GM18499 (cell line): ENCODE data around the gene SPEF2.

Source experiments
- ATAC-seq: cut with Tn5 transposase; IDR thresholded peaks from one replicate; pipeline ENCODE4 v1.9.1; 2021; ENCODE audit warnings: moderate number of reproducible peaks; ENCODE audit not compliant: insufficient read depth, unreplicated experiment

SPEF2 gene

GRCh38 chr5:35773967-35774366 is 156.3 kb downstream of the SPEF2 start:
- no peak for ATAC-seq

- no peak for ATAC-seq
These were observed 159.1 kb downstream of the SPEF2 start for GRCh38 chr5:35776757-35777156.

GRCh38 chr5:35777358-35778087 is 159.9 kb downstream of the SPEF2 start:
- ATAC-seq = no peak

- ATAC-seq = no peak
These were observed 160.7 kb downstream of the SPEF2 start for GRCh38 chr5:35778259-35778769.

GRCh38 chr5:35780236-35780635 is 162.6 kb downstream of the SPEF2 start:
- no peak for ATAC-seq

GRCh38 chr5:35781181-35781790 is 163.6 kb downstream of the SPEF2 start:
- ATAC-seq = no peak

- ATAC-seq = no peak
These were observed 165.9 kb downstream of the SPEF2 start for GRCh38 chr5:35783551-35783950.

- no peak for ATAC-seq
These were observed 168.0 kb downstream of the SPEF2 start for GRCh38 chr5:35785601-35786085.

- no peak for ATAC-seq
These were observed 171.1 kb downstream of the SPEF2 start for GRCh38 chr5:35788724-35789123.

GRCh38 chr5:35789732-35790456 is 172.2 kb downstream of the SPEF2 start:
- no peak for ATAC-seq

- no peak for ATAC-seq
These were observed 172.8 kb downstream of the SPEF2 start for GRCh38 chr5:35790457-35790822.

GRCh38 chr5:35794328-35794619 is 176.6 kb downstream of the SPEF2 start:
- ATAC-seq = no peak

- no peak for ATAC-seq
These were observed 177.2 kb downstream of the SPEF2 start for GRCh38 chr5:35794684-35795375.

- ATAC-seq = no peak
These were observed 181.5 kb downstream of the SPEF2 start for GRCh38 chr5:35799181-35799580.

GRCh38 chr5:35799753-35800152 is 182.1 kb downstream of the SPEF2 start:
- no peak for ATAC-seq

- ATAC-seq = no peak
These were observed 185.6 kb downstream of the SPEF2 start for GRCh38 chr5:35803191-35803651.

GRCh38 chr5:35804201-35804653 is 186.6 kb downstream of the SPEF2 start:
- no peak for ATAC-seq

- no peak for ATAC-seq
These were observed 187.2 kb downstream of the SPEF2 start for GRCh38 chr5:35804841-35805240.

GRCh38 chr5:35810601-35811000 is 192.9 kb downstream of the SPEF2 start:
- ATAC-seq = no peak

GRCh38 chr5:35811108-35811741 is 193.6 kb downstream of the SPEF2 start:
- ATAC-seq = no peak
